K562 (cell line): Measurements from ENCODE around the gene GALNT9. TPM values are rescaled to one million over a fixed set of nuclear protein-coding genes. Genes with fewer than 3 reads are reported as not detected.

Experiments
- ATAC-seq: fragments of 200-7000 bp; cut with Tn5 transposase; 3 replicates; pipeline ENCODE4 v1.9.1; 2020; ENCODE audit warnings: moderate library complexity
- BruUV-seq: library from RNA; stranded (reverse); fragments of 400-500 nt; replicated peaks from 2 replicates; lab custom pipeline; 2021; lab: Mats Ljungman, UMichigan
- CTCF ChIA-PET: fragments of 300-600 bp; formaldehyde crosslinking; extraction: SDS; loops from one replicate; lab custom pipeline; 2021; ENCODE audit warnings: low intra/inter-chr PET ratio; lab: Yijun Ruan, JAX
- POLR2A ChIA-PET: fragments of 300-600, 350-650 bp; sonication (Branson Sonifier 250); formaldehyde crosslinking; extraction: SDS; loops from one replicate; lab custom pipeline; 2021; ENCODE audit warnings: antibody characterized with exemption, inconsistent platforms; lab: Yijun Ruan, JAX
- DNase-seq, 4 experiments: peaks; one replicate each; pipeline versions ENCODE4 v3.0.0 to v3.0.0-alpha.2; 2011 to 2018; ENCODE audit warnings: low spot score in 3 of 4, mixed read lengths in 3 of 4; ENCODE audit errors: extremely low read depth in 1 of 4
- FAIRE-seq: peaks from 2 replicates; lab custom pipeline; 2011; peaks lifted over from hg19 to GRCh38; lab: Jason Lieb, UNC
- H2AFZ ChIP-seq: 2 replicates; pipeline ENCODE4 v1.6.0; 2011; ENCODE audit warnings: low read depth, low read length, control low read depth, inconsistent platforms
- H3K27ac ChIP-seq: fragments of 200-600 bp; 3 replicates; pipeline ENCODE4 v1.8.0; 2011; ENCODE audit warnings: low read depth, mild to moderate bottlenecking, control low read depth, inconsistent platforms, low read length, moderate library complexity, mixed read lengths; ENCODE audit errors: extremely low read depth
- H3K27me3 ChIP-seq, 2 experiments: fragments of 300-600 bp in 1 of 2; 2 replicates in 1 of 2; 3 replicates in 1 of 2; pipeline versions ENCODE4 v1.6.0 to v1.8.0; 2011; ENCODE audit warnings: inconsistent platforms in 2 of 2, low read length in 2 of 2, mild to moderate bottlenecking in 1 of 2, mixed read lengths in 1 of 2, moderate library complexity in 1 of 2; ENCODE audit not compliant: control insufficient read depth in 2 of 2, insufficient read depth in 2 of 2
- H3K36me3 ChIP-seq: fragments of 300-600 bp; 3 replicates; pipeline ENCODE4 v1.8.0; 2011; ENCODE audit warnings: mild to moderate bottlenecking, low read length, inconsistent platforms; ENCODE audit not compliant: control insufficient read depth, insufficient read depth
- H3K4me1 ChIP-seq, 2 experiments: fragments of 200-600 bp in 1 of 2; replicated peaks in 1 of 2; 2 replicates in 1 of 2; 3 replicates in 1 of 2; pipeline versions ENCODE4 v1.5.1 to v1.8.0; 2011; ENCODE audit warnings: inconsistent platforms in 2 of 2, low read length in 2 of 2, mild to moderate bottlenecking in 1 of 2, mixed read lengths in 1 of 2, moderate library complexity in 1 of 2; ENCODE audit not compliant: control insufficient read depth in 2 of 2, insufficient read depth in 2 of 2
- H3K4me2 ChIP-seq: 2 replicates; pipeline ENCODE4 v1.6.1; 2011; ENCODE audit warnings: low read length, control low read depth, inconsistent platforms, mixed read lengths; ENCODE audit not compliant: insufficient read depth
- H3K4me3 ChIP-seq: fragments of 200-600 bp; sonication (generic), shearing (Covaris generic); 2 replicates; pipeline ENCODE4 v1.5.1; 2016; ENCODE audit warnings: control low read depth, inconsistent platforms
- H3K79me2 ChIP-seq: fragments of 200-600 bp; 3 replicates; pipeline ENCODE4 v1.8.0; 2011; ENCODE audit warnings: low read length, inconsistent platforms; ENCODE audit not compliant: control insufficient read depth, insufficient read depth
- H3K9ac ChIP-seq, 2 experiments: 2 replicates each; pipeline versions ENCODE4 v1.6.0 to v1.6.1; 2011; ENCODE audit warnings: low read depth in 2 of 2, low read length in 2 of 2, control low read depth in 1 of 2, inconsistent platforms in 1 of 2, mild to moderate bottlenecking in 1 of 2, mixed read lengths in 1 of 2; ENCODE audit not compliant: insufficient read depth in 1 of 2
- H3K9me1 ChIP-seq: one replicate; pipeline ENCODE4 v1.6.0; 2011; ENCODE audit warnings: inconsistent platforms, mild to moderate bottlenecking, low read length, moderate library complexity; ENCODE audit not compliant: control insufficient read depth, insufficient read depth
- H3K9me3 ChIP-seq: replicated peaks from 2 replicates; pipeline ENCODE4 v1.5.1; 2011; ENCODE audit warnings: low read depth, low read length, inconsistent platforms; ENCODE audit not compliant: control insufficient read depth, insufficient read depth
- H4K20me1 ChIP-seq: replicated peaks from 2 replicates; pipeline ENCODE4 v1.6.1; 2011; ENCODE audit warnings: low read length, inconsistent platforms, mixed read lengths; ENCODE audit not compliant: control insufficient read depth, insufficient read depth
- HDAC6 ChIP-seq: IDR thresholded peaks from 2 replicates; pipeline ENCODE4 v1.6.1; 2012; ENCODE audit warnings: low read depth, mild to moderate bottlenecking, control low read depth, inconsistent platforms, low read length, moderate library complexity
- WGBS: fragments of 100-300 bp; shearing (Covaris generic); methylation state at CpG from one replicate; pipeline ENCODE4 v1.1.6; 2016; ENCODE audit warnings: low coverage, mixed read lengths; ENCODE audit not compliant: insufficient coverage; ENCODE audit errors: missing lambda C conversion rate; 5-methylcytosine and 5-hydroxymethylcytosine counted together
- in situ Hi-C: fragments of 300-500 bp; cut with MboI; formaldehyde crosslinking; loops from 4 replicates; pipeline ENCODE4 v1.15.0; 2018; ENCODE audit warnings: inconsistent platforms, mixed read lengths
- intact Hi-C: fragments of 100-400 bp; cut with micrococcal nuclease; formaldehyde crosslinking; loops from 2 replicates; pipeline ENCODE4 v1.14.2; 2022
- polyA plus RNA-seq, 8 experiments: library from polyadenylated mRNA; depleted of rRNA in 4 of 8; stranded (reverse) in 5 of 8; unstranded in 3 of 8; fragments of >200 nt; fragmentation: Nextera tagmentation in 2 of 8; fragmentation: Illumina TruSeq in 1 of 8; extraction: Ambion mirVana in 2 of 8; extraction: Trizol in 1 of 8; gene quantifications; 2 replicates each; pipeline versions ENCODE4 v1.2.1 to v1.2.3, GENCODE V29; 2011 to 2014; ENCODE audit warnings: inconsistent platforms in 1 of 8, missing spikeins in 1 of 8
- total RNA-seq, 7 experiments: library from RNA; depleted of rRNA in 6 of 7; stranded (reverse); fragments of >200 nt in 6 of 7; fragmentation: Illumina TruSeq in 2 of 7; extraction: Trizol in 2 of 7; gene quantifications; 2 replicates each; pipeline versions ENCODE4 v1.2.1 to v1.2.3, GENCODE V29; 2011 to 2021; ENCODE audit warnings: low replicate concordance in 1 of 7
- TF ChIP-seq, protein P1 (sequence below): fragments of 250-450 bp; sonication (Bioruptor Pico); IDR thresholded peaks from 2 replicates; pipeline ENCODE4 v1.5.0; 2021; ENCODE audit warnings: mild to moderate bottlenecking, borderline replicate concordance

The GALNT9 gene
- total and polyA plus RNA-seq, 9 of the 15 experiments (the other 6 are each of a cell fraction or from before 2014, with no cell fraction given), result not detected

DNA sequence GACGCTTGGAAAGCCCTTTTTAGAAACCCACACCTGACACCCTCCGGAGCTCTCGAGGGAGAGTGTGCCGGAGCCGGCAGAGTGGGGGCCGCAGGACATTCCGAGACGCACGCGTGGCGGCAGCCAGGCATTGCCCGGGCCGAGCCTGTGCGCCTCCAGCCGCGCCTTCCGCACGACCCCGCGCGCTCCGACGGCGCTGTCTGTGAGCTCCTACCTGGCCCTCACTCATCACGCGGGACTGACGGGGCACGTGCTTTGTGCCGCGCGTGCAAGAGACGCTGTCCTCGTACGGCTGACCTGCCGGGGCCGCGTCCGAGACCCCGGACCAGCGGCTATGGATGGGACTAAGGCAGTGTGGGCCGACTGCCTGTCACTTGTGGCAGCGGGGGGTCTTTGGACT lies 5.2 kb downstream of the GALNT9 start:
- H3K4me3 ChIP-seq, result no peak overlapping the region
- no peak overlapping the region for H3K9ac ChIP-seq
- no peaks in the 10 kb centered on the region for H3K9me3 ChIP-seq
- in situ Hi-C loops, result no loop called here
- H2AFZ ChIP-seq, result no peak overlapping the region
- POLR2A ChIA-PET, result interaction anchor here (0.6 to 0.9 kb wide), 3 partner anchors 9 to 253 kb away, joined by 3 read pairs; no protein-coding TSS in a partner anchor
- WGBS, result 2% methylated on average over 41 of the region's 42 CpGs
- H3K79me2 ChIP-seq, result no peaks in the 10 kb centered on the region
- no peak for DNase-seq
- no TSS peak for BruUV-seq
- H3K36me3 ChIP-seq, result no peaks in the 10 kb centered on the region
- H4K20me1 ChIP-seq, result peaks cover 5% of the 10 kb centered on the region; the same call in 1 of the 2 replicates
- H3K9me1 ChIP-seq, result no peaks in the 10 kb centered on the region
- TF ChIP-seq HDAC6, result peak; percentile 48; the same call in 1 of the 2 replicates
- TF ChIP-seq, protein P1, sequence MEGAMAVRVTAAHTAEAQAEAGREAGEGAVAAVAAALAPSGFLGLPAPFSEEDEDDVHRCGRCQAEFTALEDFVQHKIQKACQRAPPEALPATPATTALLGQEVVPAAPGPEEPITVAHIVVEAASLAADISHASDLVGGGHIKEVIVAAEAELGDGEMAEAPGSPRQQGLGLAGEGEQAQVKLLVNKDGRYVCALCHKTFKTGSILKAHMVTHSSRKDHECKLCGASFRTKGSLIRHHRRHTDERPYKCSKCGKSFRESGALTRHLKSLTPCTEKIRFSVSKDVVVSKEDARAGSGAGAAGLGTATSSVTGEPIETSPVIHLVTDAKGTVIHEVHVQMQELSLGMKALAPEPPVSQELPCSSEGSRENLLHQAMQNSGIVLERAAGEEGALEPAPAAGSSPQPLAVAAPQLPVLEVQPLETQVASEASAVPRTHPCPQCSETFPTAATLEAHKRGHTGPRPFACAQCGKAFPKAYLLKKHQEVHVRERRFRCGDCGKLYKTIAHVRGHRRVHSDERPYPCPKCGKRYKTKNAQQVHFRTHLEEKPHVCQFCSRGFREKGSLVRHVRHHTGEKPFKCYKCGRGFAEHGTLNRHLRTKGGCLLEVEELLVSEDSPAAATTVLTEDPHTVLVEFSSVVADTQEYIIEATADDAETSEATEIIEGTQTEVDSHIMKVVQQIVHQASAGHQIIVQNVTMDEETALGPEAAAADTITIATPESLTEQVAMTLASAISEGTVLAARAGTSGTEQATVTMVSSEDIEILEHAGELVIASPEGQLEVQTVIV (CRISPR knock-in tag), result no peak
- H3K4me1 ChIP-seq, result peaks cover 0 to 9% of the 10 kb centered on the region in 2 experiments; a peak in 1 of 5 replicates
- intact Hi-C loops, result no loop called here
- H3K27ac ChIP-seq, result no peak overlapping the region
- FAIRE-seq, result no peak
- no peak overlapping the region for H3K4me2 ChIP-seq
- CTCF ChIA-PET, result no interaction called here
- peaks cover 41 to 94% of the 10 kb centered on the region in 2 experiments for H3K27me3 ChIP-seq
- no peak for ATAC-seq
